GM21528 (cell line): ENCODE measurements around the gene PSRC1.

ENCODE experiments used
- ATAC-seq: cut with Tn5 transposase; IDR thresholded peaks from one replicate; pipeline ENCODE4 v1.9.1; 2021; ENCODE audit warnings: mild to moderate bottlenecking, moderate library complexity; ENCODE audit not compliant: unreplicated experiment, low FRiP score

The PSRC1 gene

DNA sequence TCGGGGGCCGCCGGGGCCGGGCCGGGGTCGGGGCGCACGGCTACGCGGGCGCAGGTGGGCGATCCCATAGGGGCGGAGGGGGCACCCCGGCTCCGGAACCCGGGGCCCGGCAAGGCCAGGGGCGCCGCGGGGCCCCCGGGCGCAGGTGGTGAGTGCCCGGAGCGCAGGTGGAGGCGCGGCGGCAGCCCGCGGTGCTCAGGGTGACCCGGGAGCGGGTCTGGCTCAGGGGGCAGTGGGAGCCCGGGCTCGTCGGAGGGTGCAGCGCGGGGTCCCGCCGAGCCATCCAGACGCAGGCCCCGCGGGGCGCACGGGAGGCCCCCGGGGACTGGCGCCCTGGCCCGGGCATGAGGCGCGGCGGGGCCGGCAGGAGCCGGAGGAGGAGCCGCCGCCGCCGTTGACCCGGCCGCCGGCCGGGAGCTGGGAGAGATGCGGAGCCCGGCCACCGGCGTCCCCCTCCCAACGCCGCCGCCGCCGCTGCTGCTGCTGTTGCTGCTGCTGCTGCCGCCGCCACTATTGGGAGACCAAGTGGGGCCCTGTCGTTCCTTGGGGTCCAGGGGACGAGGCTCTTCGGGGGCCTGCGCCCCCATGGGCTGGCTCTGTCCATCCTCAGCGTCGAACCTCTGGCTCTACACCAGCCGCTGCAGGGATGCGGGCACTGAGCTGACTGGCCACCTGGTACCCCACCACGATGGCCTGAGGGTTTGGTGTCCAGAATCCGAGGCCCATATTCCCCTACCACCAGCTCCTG lies 33.1 kb downstream of the PSRC1 start:
- ATAC-seq = peak; percentile 41

DNA sequence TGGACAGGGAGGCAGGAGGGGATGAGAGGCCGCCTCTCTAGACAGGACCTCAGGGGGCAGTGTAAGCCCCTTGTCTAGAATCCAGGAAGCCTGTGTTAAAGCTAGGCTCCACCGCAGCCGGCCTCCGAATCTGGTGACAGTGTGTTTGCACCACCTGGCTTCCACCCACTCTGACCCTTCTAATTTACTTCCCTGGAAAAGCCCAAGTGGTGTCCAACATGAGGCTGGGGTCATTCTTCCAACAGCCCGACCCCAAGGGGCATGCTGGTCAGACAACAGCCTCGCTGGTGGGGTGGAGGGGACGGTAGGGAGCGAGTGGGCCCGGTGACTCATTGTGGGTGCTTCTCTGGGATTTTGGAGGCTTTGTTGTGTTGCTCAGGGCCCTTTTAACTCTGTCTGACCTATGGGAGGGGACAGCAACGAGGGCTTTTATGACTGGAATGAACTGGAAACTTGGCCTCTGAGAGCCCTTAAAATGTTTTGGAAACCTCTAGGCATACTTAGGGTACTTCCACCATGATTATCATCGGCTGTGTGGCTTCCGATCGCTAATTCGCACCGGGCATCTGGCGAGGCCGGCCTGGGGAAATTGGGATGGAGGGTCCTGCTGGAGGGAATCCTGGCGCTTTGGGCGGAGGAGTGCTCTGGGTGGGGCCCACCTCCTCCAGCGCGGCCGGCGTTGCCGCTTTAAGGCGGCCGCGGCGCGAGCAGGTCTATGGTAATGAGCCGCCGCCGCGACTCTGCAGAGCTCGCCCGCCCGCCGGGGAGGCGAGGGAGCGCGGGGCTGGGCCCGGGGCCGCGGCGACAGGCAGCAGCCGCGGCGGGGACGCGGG lies 33.9 kb downstream of the PSRC1 start, which contains the start of gene CELSR2:
Gene CELSR2 (plus strand): TSS at position 743 of the 833 bp plus-strand sequence. CDS start 541 bp downstream, outside the sequence.
- ATAC-seq = peak; percentile 76

GRCh38 chr1:109248444-109248796 lies 34.5 kb downstream of the PSRC1 start:
- ATAC-seq = no peak

DNA sequence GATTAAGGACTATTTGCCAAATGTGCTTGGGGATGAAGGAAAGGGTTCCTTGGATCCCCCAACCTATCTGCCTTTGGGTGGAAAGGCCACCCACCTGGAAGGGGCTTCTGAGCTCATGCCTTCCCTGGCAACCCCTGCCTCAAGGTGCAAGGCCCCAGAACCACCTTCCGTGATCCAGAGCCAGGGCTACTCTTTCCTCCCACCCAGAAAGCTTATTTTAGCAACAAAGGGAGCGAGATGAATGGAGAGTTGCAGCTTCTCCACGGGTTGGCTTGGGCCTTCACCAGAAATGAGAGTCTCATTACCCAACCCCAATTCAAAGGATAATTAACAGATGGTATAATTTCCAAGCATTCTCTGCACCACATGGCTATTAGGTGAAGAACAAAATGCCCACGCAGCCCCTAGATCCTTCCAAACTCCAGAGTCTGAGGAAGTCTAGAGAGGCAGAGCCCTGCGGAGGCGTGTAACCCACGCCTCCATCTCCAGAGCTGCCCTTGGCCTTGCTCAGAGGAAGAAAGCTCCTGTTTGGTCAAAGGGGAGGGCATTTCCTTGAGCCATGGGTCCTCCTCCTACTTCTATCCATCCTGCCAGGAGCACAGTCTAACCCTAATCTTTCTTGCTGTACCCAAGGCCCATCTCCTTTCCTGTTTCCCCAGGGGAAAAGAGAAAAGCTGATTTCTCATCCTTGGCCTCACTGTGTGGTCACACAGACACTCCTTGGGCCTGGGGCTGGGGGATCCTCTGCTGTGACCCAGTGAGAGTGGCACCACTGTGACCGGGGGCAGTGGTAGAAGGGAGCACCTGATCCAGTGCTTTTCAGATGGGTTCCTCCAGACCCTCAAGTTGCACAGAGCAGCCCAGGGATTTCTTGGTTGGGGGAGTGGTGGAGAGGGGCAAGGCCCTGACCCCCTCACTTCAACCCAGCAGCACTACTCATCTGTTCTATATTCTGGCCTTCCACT lies 35.3 kb downstream of the PSRC1 start:
- no peak for ATAC-seq

DNA sequence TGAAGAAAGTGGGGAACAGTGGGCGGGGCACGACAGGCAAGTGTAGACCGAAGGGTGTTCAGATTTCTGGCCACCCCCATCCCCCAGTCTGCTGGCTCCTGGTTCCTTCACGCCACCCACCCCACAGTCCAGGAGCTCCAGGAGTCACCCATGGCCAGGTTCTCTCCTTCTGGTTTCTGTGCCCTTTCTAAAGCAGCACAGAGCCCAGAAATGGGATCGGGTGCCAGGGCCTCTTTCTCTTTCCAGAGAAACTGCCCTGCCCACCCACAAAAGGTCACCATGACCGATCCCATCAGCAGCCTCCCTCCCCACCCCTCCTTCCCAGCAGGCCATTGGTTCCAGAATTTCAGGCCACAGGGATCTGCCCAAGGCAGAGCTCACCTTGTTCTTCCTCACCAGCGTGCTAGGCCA lies 36.8 kb downstream of the PSRC1 start:
- ATAC-seq = no peak

DNA sequence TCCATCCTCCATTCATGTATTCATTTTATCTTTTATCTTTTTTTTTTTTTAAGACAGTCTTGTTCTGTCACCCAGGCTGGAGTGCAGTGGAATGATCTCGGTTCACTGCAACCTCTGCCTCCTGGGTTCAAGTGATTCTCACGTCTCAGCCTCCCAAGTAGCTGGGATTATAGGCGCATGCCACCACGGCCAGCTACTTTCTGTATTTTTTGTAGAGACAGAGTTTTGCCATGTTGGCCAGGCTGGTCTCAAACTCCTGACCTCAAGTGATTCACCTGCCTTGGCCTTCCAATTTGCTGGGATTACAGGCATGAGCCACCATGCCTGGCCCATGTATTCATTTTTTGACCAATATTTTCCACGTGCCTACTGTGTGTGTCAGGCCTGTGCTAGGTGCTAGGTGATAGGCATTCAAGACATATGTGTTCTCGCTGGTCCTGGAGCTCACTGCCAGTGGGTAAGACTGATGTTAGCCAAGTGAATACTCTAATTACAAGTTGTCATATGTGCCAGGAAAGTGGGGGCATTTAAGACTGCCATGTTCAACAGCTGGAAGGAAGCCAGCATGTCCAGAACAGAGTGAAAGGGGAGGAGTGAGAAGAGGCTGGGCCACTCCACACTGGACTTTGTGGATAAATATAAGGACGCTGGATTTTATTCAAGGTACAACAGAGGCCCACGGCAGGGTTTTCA lies 38.9 kb downstream of the PSRC1 start:
- no peak for ATAC-seq

- no peak for ATAC-seq
Measured at GRCh38 chr1:109243221-109243620, 39.7 kb downstream of the PSRC1 start.

- ATAC-seq = no peak
Measured at GRCh38 chr1:109242387-109242786, 40.6 kb downstream of the PSRC1 start.

- no peak for ATAC-seq
Measured at GRCh38 chr1:109241841-109242345, 41.1 kb downstream of the PSRC1 start.

GRCh38 chr1:109241344-109241743 lies 41.6 kb downstream of the PSRC1 start:
- ATAC-seq = no peak

GRCh38 chr1:109240158-109241152 lies 42.5 kb downstream of the PSRC1 start:
- ATAC-seq = no peak

- ATAC-seq = no peak
Measured at GRCh38 chr1:109239409-109240068, 43.4 kb downstream of the PSRC1 start.

- no peak for ATAC-seq
Measured at GRCh38 chr1:109239047-109239408, 43.9 kb downstream of the PSRC1 start.

- ATAC-seq = no peak
Measured at GRCh38 chr1:109238382-109238781, 44.6 kb downstream of the PSRC1 start.

GRCh38 chr1:109237512-109237911 lies 45.4 kb downstream of the PSRC1 start:
- no peak for ATAC-seq

DNA sequence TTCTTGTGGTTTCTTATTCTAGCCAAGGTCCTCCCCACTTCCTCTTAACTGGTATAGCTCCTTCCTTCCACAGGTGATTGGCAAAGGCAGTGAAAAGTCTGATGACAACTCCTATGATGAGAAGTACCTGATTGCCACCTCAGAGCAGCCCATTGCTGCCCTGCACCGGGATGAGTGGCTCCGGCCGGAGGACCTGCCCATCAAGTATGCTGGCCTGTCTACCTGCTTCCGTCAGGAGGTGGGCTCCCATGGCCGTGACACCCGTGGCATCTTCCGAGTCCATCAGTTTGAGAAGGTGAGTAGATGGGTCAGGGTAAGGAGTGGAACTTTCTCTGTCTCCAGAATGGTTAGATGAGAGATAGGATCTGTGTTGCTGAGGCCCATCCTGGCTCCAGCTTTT lies 47.8 kb downstream of the PSRC1 start:
- ATAC-seq = no peak

- ATAC-seq = no peak
Measured at GRCh38 chr1:109231066-109231465, 51.9 kb downstream of the PSRC1 start.
